GM23338 (cell line): ENCODE measurements around the gene TEX14.
"Not testable (repeated sequence)": the region's sequence is repeated elsewhere in the genome, so short reads cannot be mapped to it uniquely, and the experiment has no call there.

ENCODE experiments used
- CREB1 ChIP-seq: fragments of 250-450 bp; sonication (Bioruptor Pico); IDR thresholded peaks from 2 replicates; pipeline ENCODE4 v1.5.0; 2020; ENCODE audit warnings: low read depth, mild to moderate bottlenecking, moderate library complexity
- CTCF ChIP-seq, 2 experiments: fragments of 200-600 bp in 1 of 2; sonication (generic) in 1 of 2; conservative IDR thresholded peaks; 2 replicates each; pipeline versions ENCODE4 v1.5.1 to v1.6.1; 2016 to 2017; ENCODE audit warnings: antibody characterized with exemption in 2 of 2, low read depth in 2 of 2, mild to moderate bottlenecking in 2 of 2, moderate library complexity in 1 of 2
- ETS1 ChIP-seq: IDR thresholded peaks from 2 replicates; pipeline ENCODE4 v1.6.1; 2016; ENCODE audit warnings: antibody characterized with exemption
- EZH2 ChIP-seq: fragments of 200-600 bp; sonication (generic); IDR thresholded peaks from one replicate; pipeline ENCODE4 v1.8.0; 2017; ENCODE audit warnings: antibody characterized with exemption, mild to moderate bottlenecking, low read depth; ENCODE audit not compliant: unreplicated experiment
- EZH2phosphoT487 ChIP-seq: fragments of 200-600 bp; sonication (generic); IDR thresholded peaks from one replicate; pipeline ENCODE4 v1.8.1; 2018; ENCODE audit warnings: antibody characterized with exemption; ENCODE audit not compliant: unreplicated experiment
- JUNB ChIP-seq: IDR thresholded peaks from one replicate; pipeline ENCODE4 v1.6.1; 2016; ENCODE audit warnings: antibody characterized with exemption; ENCODE audit not compliant: unreplicated experiment
- NANOG ChIP-seq: IDR thresholded peaks from 2 replicates; pipeline ENCODE4 v1.6.1; 2016; ENCODE audit warnings: antibody characterized with exemption, borderline replicate concordance
- POLR2AphosphoS5 ChIP-seq: IDR thresholded peaks from 2 replicates; pipeline ENCODE4 v1.6.1; 2016; ENCODE audit warnings: antibody characterized with exemption, low read depth
- REST ChIP-seq: IDR thresholded peaks from one replicate; pipeline ENCODE4 v1.6.1; 2018; ENCODE audit warnings: antibody characterized with exemption; ENCODE audit not compliant: unreplicated experiment
- ZNF331 ChIP-seq: fragments of 250-450 bp; sonication (Bioruptor Pico); IDR thresholded peaks from 2 replicates; pipeline ENCODE4 v1.5.0; 2020; ENCODE audit warnings: low read depth, mild to moderate bottlenecking, moderate library complexity

- TF ChIP-seq EZH2phosphoT487; CTCF (conservative IDR thresholded peaks at IDR 0.05; ENCODE audit: low read depth in 2 of 2); NANOG; ETS1; EZH2; JUNB; CREB1 (CRISPR knock-in tag); POLR2AphosphoS5; ZNF331 (CRISPR knock-in tag); REST: not testable (repeated sequence)
These were observed 33.7 kb downstream of the TEX14 start for GRCh38 chr17:58657962-58658803.
